Suprapubic skin (tissue), 4 donors: ENCODE results near the gene GLOD5. TPM values are rescaled to one million over a fixed set of nuclear protein-coding genes. Genes with fewer than 3 reads are reported as not detected.

Source experiments
- DNase-seq, 2 donors: peaks; one replicate each; pipeline ENCODE4 v3.0.0-alpha.2; 2019; ENCODE audit warnings: low spot score in 2 of 2
- H3K27ac ChIP-seq: fragments of 200-600 bp; sonication (generic); one replicate; pipeline ENCODE4 v1.5.1; 2019
- H3K27me3 ChIP-seq: fragments of 200-600 bp; sonication (generic); one replicate; pipeline ENCODE4 v1.5.1; 2019
- H3K36me3 ChIP-seq: fragments of 200-600 bp; sonication (generic); one replicate; pipeline ENCODE4 v1.5.1; 2019
- H3K4me1 ChIP-seq: fragments of 200-600 bp; sonication (generic); one replicate; pipeline ENCODE4 v1.5.1; 2019
- H3K4me3 ChIP-seq: fragments of 200-600 bp; sonication (generic); one replicate; pipeline ENCODE4 v1.5.1; 2019; ENCODE audit warnings: mild to moderate bottlenecking
- H3K9me3 ChIP-seq: fragments of 200-600 bp; sonication (generic); one replicate; pipeline ENCODE4 v1.5.1; 2019
- EP300 ChIP-seq: sonication (generic); formaldehyde crosslinking; IDR thresholded peaks from one replicate; pipeline ENCODE4 v1.6.1; 2017; ENCODE audit warnings: antibody characterized with exemption
- POLR2A ChIP-seq, 2 donors: fragments of 450-650 bp; IDR thresholded peaks; one replicate each; pipeline ENCODE4 v1.6.1; 2017; ENCODE audit warnings: antibody characterized with exemption in 2 of 2, mild to moderate bottlenecking in 2 of 2, moderate library complexity in 2 of 2
- POLR2AphosphoS5 ChIP-seq, 3 donors: sonication (generic); formaldehyde crosslinking; IDR thresholded peaks; one replicate each; pipeline ENCODE4 v1.6.1; 2017; ENCODE audit warnings: antibody characterized with exemption in 3 of 3
- WGBS: methylation state at CpG from one replicate; pipeline ENCODE4 v1.1.5; 2018; 5-methylcytosine and 5-hydroxymethylcytosine counted together
- total RNA-seq, 4 donors: library from RNA; depleted of rRNA; stranded (reverse); fragments of >200 nt; gene quantifications; one replicate each; pipeline ENCODE4 v1.1.0, GENCODE V29; 2016
- TF ChIP-seq, protein P1 (sequence below), 2 donors: fragments of 200-600 bp in 1 of 2; fragments of 450-650 bp in 1 of 2; sonication (generic) in 1 of 2; IDR thresholded peaks; one replicate each; pipeline ENCODE4 v1.5.1; 2016 to 2019; ENCODE audit warnings: antibody characterized with exemption in 2 of 2, mild to moderate bottlenecking in 1 of 2, moderate library complexity in 1 of 2

GLOD5 gene
- total RNA-seq, 4 donors from 2014 or later, result not detected

- H3K4me3 ChIP-seq, result peak within 1 kb of the TSS; percentile 59
- H3K9me3 ChIP-seq, result no peaks in the 10 kb centered on the region
- H3K36me3 ChIP-seq, result peaks cover 6% of the 10 kb centered on the region
- H3K4me1 ChIP-seq, result peaks cover 8% of the 10 kb centered on the region
- no peaks in the 10 kb centered on the region for H3K27me3 ChIP-seq
- DNase-seq, result peak; percentile 96 to 97
- 43% methylated on average over 83 of the region's 89 CpGs for WGBS
- H3K27ac ChIP-seq, result peak within 1 kb of the TSS; percentile 94
- TF ChIP-seq POLR2AphosphoS5 (IDR thresholded peaks at IDR 0.05), result peak in 1 of 3 donors; percentile 60
- TF ChIP-seq POLR2A (IDR thresholded peaks at IDR 0.05), result peak in 1 of 2 donors; percentile 33
- no peak for TF ChIP-seq EP300
These were observed 39.9 kb downstream of the GLOD5 start, which contains the start of gene HDAC6 for GRCh38 chrX:48801280-48802088. TSS of gene HDAC6 (plus strand) at chrX:48802067. CDS start at chrX:48802693, 626 bp downstream.

GRCh38 chrX:48802089-48802904 is 40.8 kb downstream of the GLOD5 start:
- Histone ChIP-seq H3K4me3 (peak overlapping the region; percentile 57), H3K4me1 (peaks cover 8% of the 10 kb centered on the region), H3K36me3 (peaks cover 6% of the 10 kb centered on the region), H3K27ac (peak overlapping the region; percentile 94), H3K27me3 (no peaks in the 10 kb centered on the region), H3K9me3 (no peaks in the 10 kb centered on the region)
- peak; percentile 91 to 92 for DNase-seq
- TF ChIP-seq POLR2A (IDR thresholded peaks at IDR 0.05) (peak in 1 of 2 donors; percentile 35), EP300 (no peak), POLR2AphosphoS5 (IDR thresholded peaks at IDR 0.05) (no peak)
- WGBS, result 43% methylated on average over 38 of the region's 40 CpGs

DNA sequence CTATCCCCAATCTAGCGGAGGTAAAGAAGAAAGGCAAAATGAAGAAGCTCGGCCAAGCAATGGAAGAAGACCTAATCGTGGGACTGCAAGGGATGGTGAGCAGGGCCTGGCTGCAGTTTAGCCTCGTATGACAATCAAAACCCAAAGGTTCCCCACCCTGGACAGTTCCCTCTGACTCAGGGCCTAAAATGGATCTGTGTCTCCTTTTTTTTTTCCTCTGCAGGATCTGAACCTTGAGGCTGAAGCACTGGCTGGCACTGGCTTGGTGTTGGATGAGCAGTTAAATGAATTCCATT is 41.3 kb downstream of the GLOD5 start:
- no peak for DNase-seq
- Histone ChIP-seq H3K9me3 (no peaks in the 10 kb centered on the region), H3K27me3 (no peaks in the 10 kb centered on the region), H3K4me3 (peak overlapping the region; percentile 57), H3K36me3 (peaks cover 6% of the 10 kb centered on the region), H3K27ac (peak overlapping the region; percentile 94), H3K4me1 (peaks cover 8% of the 10 kb centered on the region)
- 62% methylated on average over 4 of the region's 4 CpGs for WGBS
- TF ChIP-seq EP300, result no peak
- TF ChIP-seq POLR2AphosphoS5 (IDR thresholded peaks at IDR 0.05), result no peak
- TF ChIP-seq, protein P1, sequence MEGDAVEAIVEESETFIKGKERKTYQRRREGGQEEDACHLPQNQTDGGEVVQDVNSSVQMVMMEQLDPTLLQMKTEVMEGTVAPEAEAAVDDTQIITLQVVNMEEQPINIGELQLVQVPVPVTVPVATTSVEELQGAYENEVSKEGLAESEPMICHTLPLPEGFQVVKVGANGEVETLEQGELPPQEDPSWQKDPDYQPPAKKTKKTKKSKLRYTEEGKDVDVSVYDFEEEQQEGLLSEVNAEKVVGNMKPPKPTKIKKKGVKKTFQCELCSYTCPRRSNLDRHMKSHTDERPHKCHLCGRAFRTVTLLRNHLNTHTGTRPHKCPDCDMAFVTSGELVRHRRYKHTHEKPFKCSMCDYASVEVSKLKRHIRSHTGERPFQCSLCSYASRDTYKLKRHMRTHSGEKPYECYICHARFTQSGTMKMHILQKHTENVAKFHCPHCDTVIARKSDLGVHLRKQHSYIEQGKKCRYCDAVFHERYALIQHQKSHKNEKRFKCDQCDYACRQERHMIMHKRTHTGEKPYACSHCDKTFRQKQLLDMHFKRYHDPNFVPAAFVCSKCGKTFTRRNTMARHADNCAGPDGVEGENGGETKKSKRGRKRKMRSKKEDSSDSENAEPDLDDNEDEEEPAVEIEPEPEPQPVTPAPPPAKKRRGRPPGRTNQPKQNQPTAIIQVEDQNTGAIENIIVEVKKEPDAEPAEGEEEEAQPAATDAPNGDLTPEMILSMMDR (IDR thresholded peaks at IDR 0.05), result no peak
- TF ChIP-seq POLR2A (IDR thresholded peaks at IDR 0.05), result no peak

- 91% methylated on average over 4 of the region's 4 CpGs for WGBS
- Histone ChIP-seq H3K9me3 (no peaks in the 10 kb centered on the region), H3K4me3 (no peak overlapping the region), H3K27me3 (no peaks in the 10 kb centered on the region), H3K4me1 (peaks cover 4% of the 10 kb centered on the region), H3K36me3 (peaks cover 6% of the 10 kb centered on the region), H3K27ac (no peak overlapping the region)
- DNase-seq, result peak in 1 of 2 donors; percentile 14
- TF ChIP-seq POLR2AphosphoS5 (IDR thresholded peaks at IDR 0.05), result no peak
These were observed 44.5 kb downstream of the GLOD5 start for GRCh38 chrX:48806081-48806480.

DNA sequence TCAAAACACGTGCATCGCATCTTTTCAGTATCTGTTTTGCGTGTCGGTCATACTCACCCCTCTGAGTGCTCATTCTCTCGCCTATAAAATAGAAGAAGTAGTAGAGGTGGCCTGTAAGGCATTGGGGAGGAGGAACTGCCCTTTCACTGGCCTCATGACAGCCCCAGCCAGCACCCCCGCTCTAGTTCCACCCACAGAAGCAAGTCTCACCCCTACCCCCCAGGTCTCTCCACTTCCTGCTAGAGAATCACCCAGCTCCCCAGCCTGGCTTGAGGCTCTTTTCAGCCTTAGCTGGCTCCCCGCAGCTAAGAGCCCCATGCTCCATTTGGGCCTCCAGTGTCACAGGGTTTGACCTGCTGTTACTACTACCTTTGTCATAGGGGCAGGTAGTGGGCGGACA is 52.1 kb downstream of the GLOD5 start:
- peaks cover 25% of the 10 kb centered on the region for H3K36me3 ChIP-seq
- no peaks in the 10 kb centered on the region for H3K27me3 ChIP-seq

GRCh38 chrX:48814722-48815121 is 53.2 kb downstream of the GLOD5 start:
- H3K36me3 ChIP-seq, result peaks cover 25% of the 10 kb centered on the region
- H3K9me3 ChIP-seq, result no peaks in the 10 kb centered on the region
- no peaks in the 10 kb centered on the region for H3K27me3 ChIP-seq
- H3K27ac ChIP-seq, result no peak overlapping the region
- no peak overlapping the region for H3K4me3 ChIP-seq
- no peak for DNase-seq
- no peaks in the 10 kb centered on the region for H3K4me1 ChIP-seq
- 84% methylated on average over 3 of the region's 8 CpGs for WGBS
- TF ChIP-seq POLR2AphosphoS5 (IDR thresholded peaks at IDR 0.05) (no peak), EP300 (no peak), POLR2A (IDR thresholded peaks at IDR 0.05) (no peak)
- TF ChIP-seq, protein P1 (IDR thresholded peaks at IDR 0.05), result no peak

More for the DNA sequence above, 52.1 kb downstream of the GLOD5 start:
- H3K4me1 ChIP-seq, result no peaks in the 10 kb centered on the region
- H3K4me3 ChIP-seq, result no peak overlapping the region
- H3K27ac ChIP-seq, result no peak overlapping the region
- no peak for DNase-seq
- no peaks in the 10 kb centered on the region for H3K9me3 ChIP-seq
- WGBS, result 85% methylated on average over 8 of the region's 8 CpGs
- TF ChIP-seq EP300 (no peak), POLR2AphosphoS5 (IDR thresholded peaks at IDR 0.05) (no peak), POLR2A (IDR thresholded peaks at IDR 0.05) (no peak)
- TF ChIP-seq, protein P1 (IDR thresholded peaks at IDR 0.05), result no peak
